Measurements from ENCODE around the gene GRID2.
A peak's percentile ranks its signal among the peaks of the same experiment; 100 is the strongest.
"Not testable (repeated sequence)": the region's sequence is repeated elsewhere in the genome, so short reads cannot be mapped to it uniquely, and the experiment has no call there.

Gene GRID2

GRCh38 chr4:92268642-92269041 is 35.1 kb upstream of the GRID2 start:
- H3K4me3 ChIP-seq (ENCODE audit: low read depth, low read length), result no peak overlapping the region
- no peak for DNase-seq (ENCODE audit: low read depth)
- no peak for TF ChIP-seq CTCF (IDR thresholded peaks at IDR 0.05; ENCODE audit: control insufficient read depth, extremely low read depth, insufficient read depth)

GRCh38 chr4:92270908-92271307 is 32.9 kb upstream of the GRID2 start:
- H3K4me3 ChIP-seq (ENCODE audit: low read depth, low read length), result no peak overlapping the region
- TF ChIP-seq CTCF (IDR thresholded peaks at IDR 0.05; ENCODE audit: control insufficient read depth, extremely low read depth, insufficient read depth), result no peak
- no peak for DNase-seq (ENCODE audit: low read depth)

GRCh38 chr4:92271551-92271950 is 32.2 kb upstream of the GRID2 start:
- not testable (repeated sequence) for DNase-seq (ENCODE audit: low read depth); H3K4me3 ChIP-seq (ENCODE audit: low read depth, low read length)

- DNase-seq (ENCODE audit: low read depth); H3K4me3 ChIP-seq (ENCODE audit: low read depth, low read length): not testable (repeated sequence)
Measured at GRCh38 chr4:92277057-92277881, 26.5 kb upstream of the GRID2 start.

- TF ChIP-seq CTCF (IDR thresholded peaks at IDR 0.05; ENCODE audit: control insufficient read depth, extremely low read depth, insufficient read depth), result no peak
- no peak for DNase-seq (ENCODE audit: low read depth)
- H3K4me3 ChIP-seq (ENCODE audit: low read depth, low read length), result no peak overlapping the region
Measured at GRCh38 chr4:92279296-92279695, 24.5 kb upstream of the GRID2 start.

- DNase-seq (ENCODE audit: low read depth), result no peak
- no peak overlapping the region for H3K4me3 ChIP-seq (ENCODE audit: low read depth, low read length)
- TF ChIP-seq CTCF (IDR thresholded peaks at IDR 0.05; ENCODE audit: control insufficient read depth, extremely low read depth, insufficient read depth), result 0 out of 2 replicates have a peak, but pooled peaks have one; percentile 21
Measured at GRCh38 chr4:92299152-92299551, 4.6 kb upstream of the GRID2 start.

GRCh38 chr4:92304121-92304520 is 355 bp downstream of the GRID2 start:
- TF ChIP-seq CTCF (IDR thresholded peaks at IDR 0.05; ENCODE audit: control insufficient read depth, extremely low read depth, insufficient read depth), result no peak
- DNase-seq (ENCODE audit: low read depth), result no peak
- no peak overlapping the region for H3K4me3 ChIP-seq (ENCODE audit: low read depth, low read length)

GRCh38 chr4:92304606-92305005 is 840 bp downstream of the GRID2 start:
- no peak for TF ChIP-seq CTCF (IDR thresholded peaks at IDR 0.05; ENCODE audit: control insufficient read depth, extremely low read depth, insufficient read depth)
- H3K4me3 ChIP-seq (ENCODE audit: low read depth, low read length), result no peak overlapping the region
- DNase-seq (ENCODE audit: low read depth), result no peak

All from LNCaP clone FGC (cell line).